Esophagus muscularis mucosa (tissue), 3 donors: Measurements from ENCODE around the gene COL11A1.

Experiments
- CTCF ChIP-seq, 3 experiments: fragments of 200-600 bp in 2 of 3; fragments of 450-650 bp in 1 of 3; sonication (generic) in 2 of 3; IDR thresholded peaks; one replicate each; pipeline ENCODE4 v1.5.1; 2017 to 2019; ENCODE audit warnings: antibody characterized with exemption in 3 of 3, mild to moderate bottlenecking in 2 of 3, moderate library complexity in 1 of 3
- POLR2A ChIP-seq: fragments of 450-650 bp; IDR thresholded peaks from one replicate; pipeline ENCODE4 v1.6.1; 2017; ENCODE audit warnings: antibody characterized with exemption, moderate library complexity, mild to moderate bottlenecking, low read depth
- POLR2AphosphoS5 ChIP-seq, 2 donors: sonication (generic); formaldehyde crosslinking; IDR thresholded peaks; one replicate each; pipeline ENCODE4 v1.6.1; 2017; ENCODE audit warnings: antibody characterized with exemption in 2 of 2

- TF ChIP-seq POLR2A = no peak
- no peak for TF ChIP-seq CTCF (IDR thresholded peaks at IDR 0.05)
- TF ChIP-seq POLR2AphosphoS5 (IDR thresholded peaks at IDR 0.05) = no peak
These were observed 140.5 kb downstream of the COL11A1 start for GRCh38 chr1:102967786-102968185.
